Measurements from ENCODE around the gene SUSD2.
"Not testable (repeated sequence)": the region's sequence is repeated elsewhere in the genome, so short reads cannot be mapped to it uniquely, and the experiment has no call there.

The SUSD2 gene

GRCh38 chr22:24191381-24191841 lies 10.1 kb downstream of the SUSD2 start:
- no peak for DNase-seq

GRCh38 chr22:24191893-24192292 lies 10.6 kb downstream of the SUSD2 start:
- no peak for DNase-seq

- DNase-seq, result no peak
Measured at GRCh38 chr22:24198682-24199052, 17.4 kb downstream of the SUSD2 start.

GRCh38 chr22:24200619-24201212 lies 19.4 kb downstream of the SUSD2 start:
- no peak for DNase-seq

- no peak for DNase-seq
Measured at GRCh38 chr22:24201681-24202614, 20.7 kb downstream of the SUSD2 start.

DNA sequence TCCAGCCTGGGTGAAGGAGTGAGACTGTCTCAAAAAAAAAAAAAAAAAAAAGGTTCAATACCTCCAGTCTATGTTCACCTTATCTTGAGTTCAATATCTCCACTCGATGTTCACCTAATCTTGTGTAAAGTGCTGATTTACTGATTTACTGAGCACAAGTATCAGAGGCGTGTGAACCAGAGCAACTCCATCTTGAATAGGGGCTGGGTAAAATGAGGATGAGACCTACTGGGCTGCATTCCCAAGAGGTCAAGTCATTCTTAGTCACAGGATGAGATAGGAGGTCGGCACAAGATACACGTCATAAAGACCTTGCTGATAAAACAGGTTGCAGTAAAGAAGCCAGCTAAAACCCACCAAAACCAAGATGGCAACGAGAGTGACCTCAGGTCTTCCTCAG lies 22.6 kb downstream of the SUSD2 start:
- DNase-seq, result not testable (repeated sequence)

DNA sequence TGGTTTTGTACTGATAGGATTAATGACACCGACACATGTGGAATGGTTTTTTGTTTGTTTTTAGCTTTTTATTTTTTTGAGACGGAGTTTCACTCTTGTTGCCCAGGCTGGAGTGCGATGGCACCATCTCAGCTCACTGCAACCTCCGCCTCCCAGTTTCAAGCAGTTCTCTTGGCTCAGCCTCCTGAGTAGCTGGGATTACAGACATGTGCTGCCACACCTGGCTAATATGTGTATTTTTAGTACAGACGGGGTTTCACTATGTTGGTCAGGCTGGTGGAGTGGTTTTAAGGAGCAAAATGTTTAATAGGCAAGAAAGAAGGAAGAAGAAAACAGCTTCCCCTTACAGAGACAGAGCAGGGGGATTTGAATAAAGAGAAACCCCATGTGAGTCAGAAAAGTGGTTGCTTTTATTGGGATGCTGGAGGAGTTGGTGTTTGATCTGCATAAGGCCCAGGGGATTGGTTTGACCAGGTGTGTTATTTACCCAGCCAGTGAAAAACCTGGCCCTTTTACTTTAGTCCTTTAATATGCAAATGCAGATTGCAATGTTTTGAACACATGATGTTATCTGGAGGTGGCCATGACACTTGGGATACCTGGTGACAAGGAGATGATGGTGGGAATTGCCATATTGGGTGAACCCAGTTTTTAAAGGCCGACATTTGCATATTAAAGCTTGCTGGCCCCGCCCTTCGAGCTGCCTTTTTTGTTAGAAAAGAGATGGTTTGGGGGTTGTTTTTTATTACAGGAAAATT lies 24.3 kb downstream of the SUSD2 start:
- DNase-seq, result no peak

- not testable (repeated sequence) for DNase-seq
Measured at GRCh38 chr22:24206460-24207263, 25.4 kb downstream of the SUSD2 start.

DNA sequence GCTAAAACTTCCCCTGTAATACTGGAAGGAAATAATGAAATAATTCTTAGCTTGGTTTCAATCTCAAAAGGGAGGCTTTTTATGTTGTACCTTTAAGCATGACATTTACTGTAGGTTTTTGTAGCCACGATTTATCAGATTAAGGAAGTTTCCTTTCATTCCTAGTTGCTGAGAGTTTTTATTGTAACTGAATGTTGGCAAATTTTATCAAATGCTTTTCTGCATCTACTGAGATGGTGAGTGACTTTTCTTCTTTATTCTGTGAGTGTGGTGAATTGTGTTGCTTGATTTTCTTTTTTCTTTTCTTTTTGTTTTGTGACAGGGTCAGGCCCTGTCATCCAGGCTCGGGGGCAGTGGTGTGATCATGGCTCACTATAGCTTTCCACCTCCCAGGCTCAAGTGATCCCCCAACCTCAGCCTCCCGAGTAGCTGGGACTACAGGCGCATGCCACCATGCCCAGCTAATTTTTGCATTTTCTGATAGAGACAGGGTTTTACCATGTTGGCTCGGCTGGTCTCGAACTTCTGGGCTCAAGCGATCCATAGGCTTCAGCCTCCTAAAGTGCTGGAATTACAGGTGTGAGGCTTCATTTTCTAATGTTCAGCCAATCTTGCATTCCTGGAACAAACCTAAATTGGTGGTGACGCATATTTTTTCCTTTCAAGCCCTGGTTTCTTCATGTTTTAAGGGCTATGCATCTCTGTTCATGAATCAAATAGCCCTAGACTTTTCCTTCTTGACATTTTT lies 26.2 kb downstream of the SUSD2 start:
- DNase-seq, result no peak

GRCh38 chr22:24208012-24208749 lies 26.9 kb downstream of the SUSD2 start:
- no peak for DNase-seq

- DNase-seq, result no peak
Measured at GRCh38 chr22:24209016-24209415, 27.7 kb downstream of the SUSD2 start.

DNA sequence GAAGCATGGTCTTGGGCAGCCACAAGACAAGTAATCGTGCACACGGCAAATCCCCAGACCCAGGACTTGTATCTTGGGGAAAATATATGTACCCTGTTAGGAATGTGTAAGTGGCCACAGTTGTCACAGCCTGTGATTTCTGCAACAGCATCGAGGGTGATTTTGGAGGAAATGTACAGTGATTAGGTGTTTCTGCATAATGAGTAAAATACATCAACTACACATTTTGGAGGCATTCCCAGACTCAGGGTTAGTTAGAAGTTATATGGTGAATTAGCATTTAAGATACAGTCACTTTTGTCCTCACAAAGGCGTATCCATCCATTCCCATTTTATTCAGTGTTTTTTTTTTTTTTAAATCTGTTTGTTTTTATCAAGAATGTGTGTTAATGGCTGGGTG lies 28.4 kb downstream of the SUSD2 start:
- DNase-seq, result no peak

DNA sequence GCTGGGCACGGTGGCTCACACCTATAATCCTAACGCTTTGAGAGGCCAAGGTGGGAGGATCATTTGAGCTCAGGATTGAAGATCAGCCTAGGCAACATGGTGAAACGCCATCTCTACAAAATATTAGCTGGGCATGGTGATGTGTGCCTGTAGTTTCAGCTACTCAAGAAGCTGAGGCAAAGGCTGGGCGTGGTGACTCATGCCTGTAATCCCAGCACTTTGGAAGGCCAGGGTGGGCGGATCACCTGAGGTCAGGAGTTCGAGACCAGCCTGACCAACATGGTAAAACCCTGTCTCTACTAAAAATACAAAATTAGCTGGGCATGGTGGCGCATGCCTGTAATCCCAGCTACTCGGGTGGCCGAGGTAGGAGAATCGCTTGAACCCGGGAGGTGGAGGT lies 29.1 kb downstream of the SUSD2 start:
- not testable (repeated sequence) for DNase-seq

- DNase-seq, result not testable (repeated sequence)
Measured at GRCh38 chr22:24211716-24212115, 30.4 kb downstream of the SUSD2 start.

DNA sequence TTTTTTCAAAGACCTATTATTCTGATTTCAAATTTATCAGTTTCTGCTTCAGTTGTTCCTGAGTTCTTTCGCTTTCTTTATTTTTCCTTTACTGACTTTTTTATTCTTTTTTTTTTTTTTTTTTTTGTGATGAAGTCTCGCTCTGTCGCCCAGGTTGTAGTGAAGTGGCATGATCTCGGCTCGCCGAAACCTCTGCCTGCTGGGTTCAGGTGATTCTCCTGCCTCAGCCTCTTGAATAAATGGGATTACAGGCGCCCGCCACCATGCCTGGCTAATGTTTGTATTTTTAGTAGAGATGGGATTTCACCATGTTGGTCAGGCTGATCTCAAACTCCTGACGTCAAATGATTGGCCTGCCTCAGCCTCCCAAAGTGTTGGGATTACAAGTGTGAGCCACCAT lies 31.8 kb downstream of the SUSD2 start:
- DNase-seq, result not testable (repeated sequence)

DNA sequence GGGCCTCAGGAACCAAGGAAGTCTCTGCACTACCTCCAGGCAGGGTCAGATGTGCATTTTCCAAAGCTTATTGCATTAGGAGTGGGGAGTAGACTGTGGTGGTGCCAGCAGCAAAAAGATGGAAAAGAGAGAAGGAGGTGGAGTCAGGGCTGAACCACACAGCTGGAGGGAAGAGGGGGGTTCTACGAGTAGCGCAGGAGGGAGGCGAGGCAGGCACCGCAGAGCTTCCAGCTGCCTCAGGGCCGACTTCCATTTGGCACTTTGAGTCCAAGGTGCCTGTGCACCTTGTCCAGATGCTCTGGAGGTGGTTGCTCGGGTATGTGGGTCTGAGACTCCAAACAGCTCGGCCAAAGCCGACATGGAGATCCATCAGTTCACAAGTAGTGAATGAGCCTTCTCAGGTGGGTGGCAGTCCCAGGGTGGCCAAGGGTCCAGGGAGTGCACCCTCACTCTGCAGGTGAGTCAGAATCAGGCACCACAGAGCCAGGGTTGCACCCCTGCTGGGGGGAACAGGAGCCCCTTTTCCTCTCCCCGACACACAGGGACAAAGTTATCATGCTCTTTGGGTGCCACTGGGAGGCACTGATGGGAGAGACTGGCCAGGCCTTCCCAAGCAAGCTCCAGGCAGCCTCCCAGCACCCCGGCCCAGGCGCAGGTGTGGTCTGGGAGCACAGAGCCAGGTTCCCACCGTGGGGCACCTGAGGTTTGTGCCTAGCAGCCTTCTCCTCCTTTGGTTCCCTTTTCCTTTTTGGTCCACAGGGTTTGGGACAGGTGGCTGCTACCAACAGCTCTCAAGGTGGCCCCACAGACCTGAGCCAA lies 33.4 kb downstream of the SUSD2 start:
- no peak for DNase-seq

DNA sequence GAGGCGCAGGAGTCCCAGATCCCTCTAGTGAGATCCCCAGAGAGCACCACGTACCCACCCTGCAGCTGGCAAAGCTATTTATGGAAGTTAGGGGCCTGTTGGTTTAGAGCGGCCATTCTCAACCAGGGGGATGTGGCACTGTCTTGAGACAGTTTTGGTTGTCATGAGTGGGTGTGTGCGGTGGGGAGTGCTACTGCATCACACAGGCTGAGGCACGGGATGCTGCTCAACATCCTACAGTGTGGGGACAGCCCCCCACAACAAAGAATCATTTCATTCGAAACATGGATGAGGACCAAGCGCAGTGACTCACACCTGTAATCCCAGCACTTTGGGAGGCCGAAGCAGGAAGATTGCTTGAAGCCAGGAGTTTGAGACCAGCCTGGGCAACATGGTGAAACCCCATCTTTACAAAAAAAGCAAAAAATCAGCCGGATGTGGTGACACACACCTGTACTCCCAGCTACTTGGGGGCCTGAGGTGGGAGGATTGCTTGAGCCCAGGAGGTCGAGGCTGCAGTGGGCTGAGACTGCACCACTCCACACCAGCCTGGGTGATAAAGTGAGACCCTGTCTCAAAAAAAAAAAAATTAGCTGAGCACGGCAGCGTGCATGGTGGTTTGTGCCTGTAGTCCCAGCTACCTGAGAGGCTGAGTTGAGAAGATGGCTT lies 35.4 kb downstream of the SUSD2 start:
- no peak for DNase-seq

GRCh38 chr22:24217384-24217783 lies 36.1 kb downstream of the SUSD2 start:
- DNase-seq, result no peak

GRCh38 chr22:24219750-24220149 lies 38.5 kb downstream of the SUSD2 start:
- no peak for DNase-seq

GRCh38 chr22:24224468-24224867 lies 43.2 kb downstream of the SUSD2 start:
- no peak for DNase-seq

All from NCI-H748 treated with DMSO at 0.1 percent for 48 hours (cell line).